Smooth muscle cell (in vitro differentiated cells): Measurements from ENCODE around the gene CCT3. TPM values are rescaled to one million over a fixed set of nuclear protein-coding genes. Genes with fewer than 3 reads are reported as not detected.

Experiments used
- DNase-seq: peaks from one replicate; lab custom pipeline; 2025; ENCODE audit not compliant: unreplicated experiment; lab: John Stamatoyannopoulos, UW
- H2AFZ ChIP-seq: fragments of 200-600 bp; sonication (generic); 2 replicates; pipeline ENCODE4 v1.6.0; 2016; ENCODE audit warnings: antibody characterized with exemption, low read depth, mild to moderate bottlenecking
- H3F3A ChIP-seq: fragments of 200-600 bp; sonication (generic); 2 replicates; pipeline ENCODE4 v1.6.0; 2017; ENCODE audit warnings: antibody characterized with exemption, low read depth
- H3K27ac ChIP-seq: fragments of 200-600 bp; sonication (generic); 2 replicates; pipeline ENCODE4 v1.5.1; 2016; ENCODE audit warnings: low read depth, mild to moderate bottlenecking
- H3K27me3 ChIP-seq: fragments of 200-600 bp; sonication (generic); 2 replicates; pipeline ENCODE4 v1.6.1; 2016; ENCODE audit warnings: low read depth, mild to moderate bottlenecking
- H3K36me3 ChIP-seq: fragments of 200-600 bp; sonication (generic); 2 replicates; pipeline ENCODE4 v1.5.1; 2016; ENCODE audit warnings: low read depth
- H3K4me1 ChIP-seq: fragments of 200-600 bp; sonication (generic); 2 replicates; pipeline ENCODE4 v1.5.1; 2016; ENCODE audit warnings: low read depth
- H3K4me2 ChIP-seq: fragments of 200-600 bp; sonication (generic); 2 replicates; pipeline ENCODE4 v1.6.0; 2016; ENCODE audit warnings: mild to moderate bottlenecking
- H3K4me3 ChIP-seq: fragments of 200-600 bp; sonication (generic); 2 replicates; pipeline ENCODE4 v1.5.1; 2016; ENCODE audit warnings: mild to moderate bottlenecking
- H3K79me2 ChIP-seq: fragments of 200-600 bp; sonication (generic); 2 replicates; pipeline ENCODE4 v1.6.0; 2016; ENCODE audit warnings: low read depth, mild to moderate bottlenecking
- H3K9ac ChIP-seq: fragments of 200-600 bp; sonication (generic); 2 replicates; pipeline ENCODE4 v1.6.0; 2016; ENCODE audit warnings: low read depth
- H3K9me3 ChIP-seq: fragments of 200-600 bp; sonication (generic); replicated peaks from 2 replicates; pipeline ENCODE4 v1.5.1; 2016; ENCODE audit warnings: low read depth
- H4K20me1 ChIP-seq: fragments of 200-600 bp; sonication (generic); 2 replicates; pipeline ENCODE4 v1.6.0; 2016; ENCODE audit warnings: low read depth
- WGBS: methylation state at CpG from one replicate; pipeline ENCODE4 v1.1.7; 2016; ENCODE audit warnings: low lambda C conversion rate; 5-methylcytosine and 5-hydroxymethylcytosine counted together
- polyA plus RNA-seq: library from polyadenylated mRNA; unstranded; fragments of >200 nt; fragmentation: Nextera tagmentation; extraction: Ambion mirVana; gene quantifications from 2 replicates; pipeline ENCODE4 v1.2.1, GENCODE V29; 2016
- total RNA-seq: library from RNA; depleted of rRNA; stranded (reverse); fragments of >200 nt; gene quantifications from 2 replicates; pipeline ENCODE4 v1.2.3, GENCODE V29; 2014
- TF ChIP-seq, protein P1 (sequence below): fragments of 200-600 bp; sonication (generic); IDR thresholded peaks from 2 replicates; pipeline ENCODE4 v1.5.1; 2017; ENCODE audit warnings: borderline replicate concordance, mild to moderate bottlenecking, antibody characterized with exemption; ENCODE audit not compliant: insufficient read depth, poor library complexity, severe bottlenecking

CCT3 gene
- total RNA-seq (147 and 178 TPM in 2 replicates), polyA plus RNA-seq (179 and 182 TPM in 2 replicates)

DNA sequence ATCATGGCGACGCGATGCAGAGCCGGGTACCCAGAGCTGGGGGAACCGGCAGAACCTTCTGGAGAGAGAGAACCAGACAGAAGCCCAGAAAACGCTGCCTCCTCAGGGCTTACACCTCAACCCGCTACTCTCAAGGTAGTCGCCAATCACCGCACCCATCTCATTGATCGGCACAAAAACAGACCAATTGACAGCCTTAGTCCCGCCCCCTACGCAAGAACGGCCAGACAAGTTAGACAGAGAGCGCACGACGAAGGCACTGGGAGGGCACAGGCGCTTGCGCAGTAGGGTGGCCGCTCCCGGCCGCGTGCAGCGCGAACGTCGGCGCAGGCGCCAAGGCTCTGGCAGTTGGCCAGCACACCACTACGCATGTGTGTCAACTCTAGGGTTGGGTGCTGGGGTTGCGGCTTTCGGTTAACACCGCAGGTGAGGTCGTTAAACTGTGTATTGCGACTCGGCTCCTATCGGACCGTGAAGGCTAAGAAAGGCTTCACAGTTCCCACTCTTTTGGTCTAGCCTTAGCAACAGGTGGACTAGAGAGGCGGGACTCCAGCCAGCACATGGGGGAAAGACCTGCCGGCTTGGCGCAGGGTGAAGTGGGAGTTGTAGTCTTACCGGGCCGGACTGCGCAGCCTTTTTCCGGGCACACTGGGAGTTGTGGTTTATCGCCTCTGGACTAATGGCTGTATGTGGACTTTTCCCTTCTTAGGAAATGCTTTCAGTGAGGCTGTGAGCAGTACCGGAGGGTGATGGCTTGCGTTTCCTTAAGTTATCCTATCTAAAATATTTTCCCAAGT lies at the start of gene CCT3, which contains the start of gene TSACC:
Gene CCT3, minus strand, starts transcription at position 113 of the 797 bp plus-strand sequence. Its CDS starts 108 bp downstream, at position 5.
Gene TSACC, plus strand, starts transcription at position 347 of the 797 bp plus-strand sequence. CDS start 1,232 bp downstream, outside the sequence.
- peak; percentile 97 for DNase-seq
- H3K4me1 ChIP-seq = peaks cover 14% of the 10 kb centered on the region
- H4K20me1 ChIP-seq = peaks cover 29% of the 10 kb centered on the region
- H3K27me3 ChIP-seq = no peaks in the 10 kb centered on the region
- TF ChIP-seq, protein P1, sequence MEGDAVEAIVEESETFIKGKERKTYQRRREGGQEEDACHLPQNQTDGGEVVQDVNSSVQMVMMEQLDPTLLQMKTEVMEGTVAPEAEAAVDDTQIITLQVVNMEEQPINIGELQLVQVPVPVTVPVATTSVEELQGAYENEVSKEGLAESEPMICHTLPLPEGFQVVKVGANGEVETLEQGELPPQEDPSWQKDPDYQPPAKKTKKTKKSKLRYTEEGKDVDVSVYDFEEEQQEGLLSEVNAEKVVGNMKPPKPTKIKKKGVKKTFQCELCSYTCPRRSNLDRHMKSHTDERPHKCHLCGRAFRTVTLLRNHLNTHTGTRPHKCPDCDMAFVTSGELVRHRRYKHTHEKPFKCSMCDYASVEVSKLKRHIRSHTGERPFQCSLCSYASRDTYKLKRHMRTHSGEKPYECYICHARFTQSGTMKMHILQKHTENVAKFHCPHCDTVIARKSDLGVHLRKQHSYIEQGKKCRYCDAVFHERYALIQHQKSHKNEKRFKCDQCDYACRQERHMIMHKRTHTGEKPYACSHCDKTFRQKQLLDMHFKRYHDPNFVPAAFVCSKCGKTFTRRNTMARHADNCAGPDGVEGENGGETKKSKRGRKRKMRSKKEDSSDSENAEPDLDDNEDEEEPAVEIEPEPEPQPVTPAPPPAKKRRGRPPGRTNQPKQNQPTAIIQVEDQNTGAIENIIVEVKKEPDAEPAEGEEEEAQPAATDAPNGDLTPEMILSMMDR = no peak
- peak within 1 kb of the TSS; percentile 88 for H3K4me3 ChIP-seq
- peaks cover 6% of the 10 kb centered on the region for H3K36me3 ChIP-seq
- H3K9me3 ChIP-seq = no peaks in the 10 kb centered on the region
- H3K9ac ChIP-seq = peak within 1 kb of the TSS; percentile 74
- WGBS = under 1% methylated on average over 47 of the region's 47 CpGs
- H3K27ac ChIP-seq = peak within 1 kb of the TSS; percentile 55
- H3K79me2 ChIP-seq = peaks cover 36% of the 10 kb centered on the region
- H3K4me2 ChIP-seq = peak within 1 kb of the TSS; percentile 92
- peak within 1 kb of the TSS; percentile 93 for H2AFZ ChIP-seq
- H3F3A ChIP-seq = no peaks in the 10 kb centered on the region

- Histone ChIP-seq H4K20me1 (no peaks in the 10 kb centered on the region), H3K9ac (no peak overlapping the region), H3K27me3 (peaks cover 21% of the 10 kb centered on the region), H3F3A (no peaks in the 10 kb centered on the region), H3K9me3 (no peaks in the 10 kb centered on the region), H3K79me2 (no peaks in the 10 kb centered on the region), H3K4me1 (peaks cover 34% of the 10 kb centered on the region), H3K36me3 (no peaks in the 10 kb centered on the region), H3K27ac (no peak overlapping the region), H3K4me2 (peak overlapping the region; percentile 82), H3K4me3 (no peak overlapping the region), H2AFZ (no peak overlapping the region)
- WGBS = 62% methylated on average over 15 of the region's 15 CpGs
- TF ChIP-seq, protein P1 = no peak
- DNase-seq = no peak
Observed at GRCh38 chr1:156387870-156388173, 49.7 kb upstream of the CCT3 start.

- H3K36me3 ChIP-seq = no peaks in the 10 kb centered on the region
- H3K9ac ChIP-seq = no peak overlapping the region
- H3K4me1 ChIP-seq = peaks cover 29% of the 10 kb centered on the region
- no peak for DNase-seq
- H3F3A ChIP-seq = no peaks in the 10 kb centered on the region
- TF ChIP-seq, protein P1 = no peak
- no peaks in the 10 kb centered on the region for H3K9me3 ChIP-seq
- peaks cover 21% of the 10 kb centered on the region for H3K27me3 ChIP-seq
- H3K27ac ChIP-seq = no peak overlapping the region
- 96% methylated on average over 8 of the region's 8 CpGs for WGBS
- no peak overlapping the region for H3K4me2 ChIP-seq
- no peak overlapping the region for H2AFZ ChIP-seq
- no peaks in the 10 kb centered on the region for H4K20me1 ChIP-seq
- no peaks in the 10 kb centered on the region for H3K79me2 ChIP-seq
- no peak overlapping the region for H3K4me3 ChIP-seq
Observed at GRCh38 chr1:156386949-156387869, 49.1 kb upstream of the CCT3 start.
